Stimulated activated naive CD8-positive, alpha-beta T cell treated with anti-CD3 and anti-CD28 coated beads, Interleukin-15, Interleukin-2, amounts not matched to agents 100 U/mL and 50 U/mL, for 24 hours (primary cell): ENCODE data around the gene OCIAD1.

Experiments
- ATAC-seq: fragments of 150-1000 bp; cut with Tn5 transposase; one replicate; pipeline ENCODE4 v1.10.0; 2021
- DNase-seq: peaks from one replicate; pipeline ENCODE4 v3.0.0; 2021

OCIAD1 gene

GRCh38 chr4:48891028-48891619 lies 60.2 kb downstream of the OCIAD1 start:
- DNase-seq, result no peak
- no peak for ATAC-seq

GRCh38 chr4:48896845-48897244 lies 66.0 kb downstream of the OCIAD1 start:
- no peak for DNase-seq
- ATAC-seq, result no peak

GRCh38 chr4:48898733-48899431 lies 68.0 kb downstream of the OCIAD1 start:
- DNase-seq, result no peak
- ATAC-seq, result peak; percentile 67

GRCh38 chr4:48899432-48899749 lies 68.5 kb downstream of the OCIAD1 start:
- DNase-seq (no peak), ATAC-seq (no peak)

- DNase-seq (no peak), ATAC-seq (no peak)
Observed at GRCh38 chr4:48899950-48900349, 69.1 kb downstream of the OCIAD1 start.

GRCh38 chr4:48901196-48901595 lies 70.3 kb downstream of the OCIAD1 start:
- DNase-seq (no peak), ATAC-seq (no peak)

- ATAC-seq, result no peak
- no peak for DNase-seq
Observed at GRCh38 chr4:48902266-48902665, 71.4 kb downstream of the OCIAD1 start.

GRCh38 chr4:48904101-48904500 lies 73.2 kb downstream of the OCIAD1 start:
- ATAC-seq, result no peak
- no peak for DNase-seq

- no peak for ATAC-seq
Observed at GRCh38 chr4:48904541-48905142, 73.8 kb downstream of the OCIAD1 start.

GRCh38 chr4:48905363-48906015 lies 74.6 kb downstream of the OCIAD1 start:
- no peak for DNase-seq

More at GRCh38 chr4:48904541-48905142, 73.8 kb downstream of the OCIAD1 start:
- no peak for DNase-seq

GRCh38 chr4:48906206-48907173 lies 75.6 kb downstream of the OCIAD1 start, which contains the start of gene OCIAD2:
OCIAD2 (minus strand) TSS chr4:48906774; CDS start chr4:48904549, 2,225 bp downstream.
- peak; percentile 82 for DNase-seq
- peak; percentile 53 for ATAC-seq

More at GRCh38 chr4:48905363-48906015, 74.6 kb downstream of the OCIAD1 start:
- no peak for ATAC-seq

- DNase-seq (no peak), ATAC-seq (no peak)
Observed at GRCh38 chr4:48907706-48908477, 77.0 kb downstream of the OCIAD1 start.

GRCh38 chr4:48908687-48909086 lies 77.8 kb downstream of the OCIAD1 start:
- ATAC-seq (no peak), DNase-seq (no peak)

- peak; percentile 98 for ATAC-seq
Observed at GRCh38 chr4:48909697-48910096, 78.8 kb downstream of the OCIAD1 start.

GRCh38 chr4:48910511-48910910 lies 79.6 kb downstream of the OCIAD1 start:
- ATAC-seq (no peak), DNase-seq (no peak)

More at GRCh38 chr4:48909697-48910096, 78.8 kb downstream of the OCIAD1 start:
- DNase-seq, result peak; percentile 66
